HPDE6-E6E7 (cell line): ENCODE measurements around the gene ZFAND3.
A peak's percentile ranks its signal among the peaks of the same experiment; 100 is the strongest.
"Not testable (repeated sequence)": the region's sequence is repeated elsewhere in the genome, so short reads cannot be mapped to it uniquely, and the experiment has no call there.

ENCODE experiments used
- DNase-seq: peaks from one replicate; pipeline ENCODE4 v3.0.0; 2011; ENCODE audit warnings: missing footprints; ENCODE audit errors: extremely low spot score

ZFAND3 gene

DNA sequence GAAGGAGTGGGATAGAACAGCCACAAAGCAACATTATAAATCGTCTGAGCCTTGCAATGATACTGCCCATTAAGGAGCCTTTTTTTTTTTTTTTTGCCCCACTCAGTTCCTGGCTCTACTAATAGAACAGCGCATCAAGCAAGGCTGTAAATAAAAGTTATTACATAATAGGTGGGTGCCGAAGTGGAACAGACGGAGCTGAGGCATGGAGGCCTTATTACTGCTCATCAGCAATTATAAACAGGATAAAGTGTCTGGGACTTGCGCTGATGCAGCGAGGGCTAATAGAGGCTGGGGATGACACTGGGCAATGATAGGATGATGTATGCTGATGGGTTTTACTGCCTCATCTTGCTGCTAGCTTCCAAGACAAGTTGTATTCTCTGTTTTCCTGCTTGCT is 272.1 kb downstream of the ZFAND3 start:
- DNase-seq: no peak

- no peak for DNase-seq
These were observed 272.9 kb downstream of the ZFAND3 start for GRCh38 chr6:38092465-38092864.

DNA sequence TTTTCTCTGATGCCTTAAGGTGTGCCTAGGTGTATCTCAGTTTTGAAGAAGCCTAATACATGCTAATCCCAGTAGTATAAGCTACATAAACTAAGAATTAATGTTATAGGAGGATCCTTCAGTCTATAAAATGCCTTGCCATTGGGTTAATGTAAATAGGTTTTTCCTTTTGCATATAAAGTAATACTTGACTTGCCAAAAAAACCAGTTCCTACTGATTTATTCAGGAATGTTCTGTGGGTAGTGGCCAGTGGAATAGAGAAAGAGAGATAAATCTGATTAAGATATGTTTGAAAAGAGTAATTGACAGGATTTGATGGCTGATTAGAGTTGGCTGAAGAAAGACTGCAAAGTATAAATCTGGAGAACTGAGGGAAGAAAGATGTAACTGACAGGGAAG is 273.4 kb downstream of the ZFAND3 start:
- DNase-seq: no peak

DNA sequence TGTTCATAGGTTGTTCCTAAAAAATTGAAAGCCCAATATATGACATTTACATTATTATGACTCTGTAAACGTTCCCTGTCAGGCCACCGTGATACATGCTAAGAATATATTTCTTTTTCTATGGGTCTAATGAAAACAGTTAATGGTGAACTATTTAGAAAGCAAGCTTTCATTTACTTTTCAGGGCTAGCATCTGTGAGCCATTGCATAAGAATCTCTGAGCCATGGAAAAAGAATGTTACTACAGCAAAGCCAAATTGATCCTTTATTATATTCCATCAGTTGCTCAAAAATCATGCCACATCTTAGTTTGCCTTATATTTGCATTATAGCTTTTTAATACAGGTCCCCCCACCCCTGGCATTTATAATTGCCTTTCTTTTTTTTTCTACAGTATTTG is 275.5 kb downstream of the ZFAND3 start:
- DNase-seq: no peak

DNA sequence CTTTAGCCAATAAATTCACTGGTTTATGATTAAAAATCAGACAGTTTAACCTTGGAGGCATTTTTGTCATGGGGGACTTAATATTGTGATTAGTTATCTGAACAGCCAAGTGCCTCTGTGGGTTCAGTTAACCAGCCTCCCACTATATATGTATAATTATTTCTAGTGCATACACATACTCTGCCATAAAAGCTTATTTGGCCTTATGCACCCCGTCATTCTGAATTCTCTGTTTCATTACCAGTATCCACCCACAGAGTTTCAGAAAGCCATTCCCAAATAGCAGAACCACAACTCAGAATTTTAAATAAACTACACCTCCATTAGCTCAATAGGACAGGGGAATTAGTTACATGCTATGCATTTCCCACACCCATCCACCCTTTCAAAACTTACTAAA is 279.7 kb downstream of the ZFAND3 start:
- DNase-seq: no peak

DNA sequence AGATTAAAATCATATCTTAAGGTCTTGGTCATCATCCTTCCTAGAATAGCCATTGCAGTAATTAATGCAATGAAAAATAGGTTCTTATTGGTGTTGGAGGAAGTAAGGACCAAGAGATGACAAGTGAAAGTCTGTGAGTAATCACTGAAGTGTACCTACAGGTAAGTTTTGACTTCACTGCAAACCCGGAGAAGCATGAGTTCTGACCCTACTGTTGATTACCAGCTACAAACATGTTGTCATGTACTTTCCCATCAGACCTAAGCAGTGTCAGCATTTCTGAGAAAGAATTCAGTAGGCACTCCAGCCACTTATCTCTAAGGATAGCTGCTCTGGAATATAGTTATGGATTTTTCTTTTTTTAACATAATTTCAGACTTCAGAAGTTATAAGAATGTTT is 280.9 kb downstream of the ZFAND3 start:
- DNase-seq: no peak

- no peak for DNase-seq
These were observed 284.4 kb downstream of the ZFAND3 start for GRCh38 chr6:38103921-38104320.

GRCh38 chr6:38105066-38105465 is 285.5 kb downstream of the ZFAND3 start:
- no peak for DNase-seq

- no peak for DNase-seq
These were observed 287.5 kb downstream of the ZFAND3 start for GRCh38 chr6:38107073-38107472.

DNA sequence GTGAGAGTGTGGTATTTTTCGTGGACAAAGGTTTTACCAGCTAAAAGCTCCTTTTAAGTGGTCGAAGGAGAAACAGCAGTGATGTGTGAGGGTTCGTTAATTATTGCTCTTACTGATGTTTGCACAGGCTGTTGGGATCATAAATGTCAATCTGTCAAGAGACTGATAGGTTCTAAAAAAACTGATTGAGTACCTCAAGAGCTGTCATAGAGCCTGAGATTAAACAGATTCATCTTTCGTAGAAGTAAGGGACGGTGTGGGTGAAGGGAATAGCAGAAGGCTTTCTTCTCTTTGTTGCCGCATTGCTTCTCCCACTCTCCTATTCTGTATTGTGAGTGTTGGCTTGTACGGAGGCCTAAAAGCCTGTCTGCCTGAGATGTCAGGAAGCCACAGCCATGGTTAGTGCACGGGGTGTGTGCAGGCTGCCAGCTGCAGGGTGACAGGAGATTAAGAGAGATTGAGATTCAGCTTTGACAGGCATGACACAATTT is 291.0 kb downstream of the ZFAND3 start:
- no peak for DNase-seq

- DNase-seq: no peak
These were observed 292.7 kb downstream of the ZFAND3 start for GRCh38 chr6:38112181-38112580.

GRCh38 chr6:38113825-38114576 is 294.5 kb downstream of the ZFAND3 start:
- no peak for DNase-seq

DNA sequence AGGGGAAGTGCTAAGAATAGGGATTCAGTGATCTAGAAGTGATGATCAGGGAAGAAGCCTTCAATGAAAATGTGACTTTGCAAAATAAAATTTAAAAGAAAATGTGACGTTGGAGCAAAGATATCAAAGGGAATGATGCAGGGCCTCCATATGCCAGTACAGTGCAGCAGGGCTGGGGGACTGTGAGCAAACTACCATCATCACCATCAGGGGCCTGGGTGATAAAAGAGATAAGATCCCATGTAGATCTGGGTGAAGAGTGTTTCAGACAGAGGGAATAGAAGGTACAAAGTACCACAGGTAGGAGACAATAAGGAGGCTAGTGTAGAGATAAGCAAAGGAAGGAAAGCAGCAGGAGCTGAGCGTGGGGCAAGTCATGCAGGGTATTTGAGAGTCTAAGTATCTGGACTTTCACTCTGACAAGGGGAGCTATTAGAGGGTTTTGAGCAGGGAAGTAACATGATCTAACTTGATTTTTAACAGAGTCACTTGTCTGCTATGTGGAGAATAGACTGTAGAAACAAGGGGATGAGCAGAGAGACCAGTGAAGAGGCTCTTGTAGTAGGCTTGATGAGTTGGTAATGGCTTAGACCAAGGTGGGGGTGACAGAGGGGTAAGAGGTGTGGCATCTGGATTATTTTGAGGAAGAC is 295.6 kb downstream of the ZFAND3 start:
- no peak for DNase-seq

DNA sequence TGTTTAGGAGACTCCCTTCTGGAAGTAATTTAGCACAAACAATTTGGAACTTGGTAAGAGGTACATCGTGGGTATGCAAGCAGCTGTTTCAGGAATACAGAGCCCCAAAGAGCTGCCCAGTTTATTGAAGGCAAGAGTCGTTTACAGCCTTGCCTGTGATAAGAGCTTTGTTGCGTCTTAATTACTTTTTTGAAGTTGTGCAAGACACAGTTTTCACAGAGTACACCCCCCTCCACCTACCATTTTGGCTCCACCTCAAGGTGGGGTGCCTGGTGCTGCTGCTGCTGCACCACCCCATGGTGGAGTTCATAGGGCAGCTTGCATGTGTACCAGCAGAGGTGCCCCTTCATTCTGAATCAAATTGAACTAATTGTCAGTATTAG is 296.1 kb downstream of the ZFAND3 start:
- DNase-seq: no peak

DNA sequence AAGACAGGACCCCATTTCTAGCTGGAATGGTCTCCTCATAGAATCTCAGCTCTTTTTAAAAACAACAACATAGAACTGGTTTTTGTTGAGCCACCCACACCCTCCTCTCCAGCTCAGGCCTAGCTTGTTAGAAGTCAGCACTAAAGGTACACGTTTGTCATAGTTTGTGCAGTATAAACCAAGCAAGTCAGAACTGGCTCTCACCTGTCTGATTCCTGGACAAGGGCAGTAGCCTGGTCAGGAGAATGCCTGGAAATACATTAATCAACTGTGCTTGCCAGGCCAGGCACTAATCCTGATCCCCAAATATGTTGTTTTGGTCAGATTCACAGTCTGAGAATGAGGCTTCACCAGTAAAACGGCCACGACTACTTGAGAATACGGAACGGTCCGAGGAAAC is 296.7 kb downstream of the ZFAND3 start:
- peak; percentile 39 for DNase-seq

- no peak for DNase-seq
These were observed 297.8 kb downstream of the ZFAND3 start for GRCh38 chr6:38117281-38117680.

- no peak for DNase-seq
These were observed 299.4 kb downstream of the ZFAND3 start for GRCh38 chr6:38118791-38119365.

DNA sequence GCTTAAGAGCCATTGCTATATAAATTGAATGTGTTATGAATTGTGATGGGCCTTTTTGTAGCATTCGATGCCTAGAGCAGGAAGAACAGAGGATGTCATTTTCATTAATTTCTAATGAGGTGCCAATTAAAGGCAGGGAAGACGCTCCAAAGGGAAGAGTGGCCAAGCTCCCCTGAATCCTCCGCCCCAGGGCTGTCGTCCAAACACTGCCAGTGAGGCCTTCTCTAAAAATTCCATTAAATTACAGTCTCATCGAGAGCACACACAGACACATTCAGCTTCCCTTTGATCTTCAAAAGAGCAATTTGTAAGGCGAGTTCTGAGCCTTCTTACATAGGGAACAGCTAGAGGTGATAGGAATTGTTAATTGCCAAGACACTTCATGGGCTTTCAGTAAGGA is 300.0 kb downstream of the ZFAND3 start:
- no peak for DNase-seq

DNA sequence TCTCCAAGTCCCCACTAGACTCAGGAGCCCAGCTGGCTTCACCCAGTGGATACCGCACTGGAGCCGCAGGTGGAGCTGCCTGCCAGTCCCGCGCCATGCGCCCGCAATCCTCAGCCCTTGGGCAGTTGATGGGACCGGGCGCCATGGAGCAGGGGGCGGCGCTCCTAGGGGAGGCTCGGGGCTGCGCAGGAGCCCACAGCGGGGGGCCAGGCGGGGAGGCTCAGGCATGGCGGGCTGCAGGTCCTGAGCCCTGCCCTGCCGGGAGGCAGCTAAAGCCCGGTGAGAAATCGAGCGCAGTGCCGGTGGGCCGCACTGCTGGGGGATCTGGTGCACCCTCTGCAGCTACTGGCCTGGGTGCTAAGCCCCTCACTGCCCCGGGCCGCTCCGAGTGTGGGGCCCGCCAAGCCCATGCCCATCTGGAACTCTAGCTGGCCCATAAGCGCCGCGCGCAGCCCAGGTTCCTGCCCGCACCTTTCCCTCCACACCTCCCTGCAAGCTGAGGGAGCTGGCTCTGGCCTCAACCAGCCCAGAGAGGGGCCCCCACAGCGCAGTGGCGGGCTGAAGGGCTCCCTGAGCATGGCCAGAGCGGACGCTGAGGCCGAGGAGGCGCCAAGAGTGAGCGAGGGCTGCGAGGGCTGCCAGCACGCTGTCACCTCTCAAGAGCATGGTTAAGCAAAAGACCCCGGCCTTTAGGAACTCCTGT is 304.8 kb downstream of the ZFAND3 start:
- not testable (repeated sequence) for DNase-seq

GRCh38 chr6:38127284-38127683 is 307.8 kb downstream of the ZFAND3 start:
- DNase-seq: no peak

GRCh38 chr6:38131527-38131965 is 312.0 kb downstream of the ZFAND3 start:
- no peak for DNase-seq

- no peak for DNase-seq
These were observed 314.6 kb downstream of the ZFAND3 start for GRCh38 chr6:38133932-38134703.
